HepG2 (cell line): ENCODE data around the gene ATP6V0E2. TPM values are rescaled to one million over a fixed set of nuclear protein-coding genes. Genes with fewer than 3 reads are reported as not detected.
A peak's percentile ranks its signal among the peaks of the same experiment; 100 is the strongest.

ENCODE experiments used
- ATAC-seq: fragments of 200-7000 bp; cut with Tn5 transposase; 3 replicates; pipeline ENCODE4 v1.9.1; 2020; ENCODE audit warnings: mild to moderate bottlenecking, moderate library complexity
- BruUV-seq: library from RNA; stranded (reverse); fragments of 400-500 nt; replicated peaks from 2 replicates; lab custom pipeline; 2021; lab: Mats Ljungman, UMichigan
- CTCF ChIA-PET: fragments of 300-600 bp; formaldehyde crosslinking; extraction: SDS; loops from one replicate; lab custom pipeline; 2021; ENCODE audit warnings: low total read pairs, inconsistent platforms, low intra/inter-chr PET ratio; lab: Yijun Ruan, JAX
- POLR2A ChIA-PET: fragments of 350-600 bp; sonication (Branson Sonifier 250); formaldehyde crosslinking; loops from one replicate; lab custom pipeline; 2020; ENCODE audit warnings: antibody characterized with exemption, inconsistent platforms; lab: Yijun Ruan, JAX
- DNase-seq: peaks from one replicate; pipeline ENCODE4 v3.0.0-alpha.2; 2015; ENCODE audit warnings: low spot score
- FAIRE-seq: peaks from 3 replicates; lab custom pipeline; 2011; peaks lifted over from hg19 to GRCh38; lab: Jason Lieb, UNC
- H2AFZ ChIP-seq: one replicate; pipeline ENCODE4 v1.6.1; 2011; ENCODE audit warnings: low read length, inconsistent platforms
- H3K27ac ChIP-seq: fragments of 300-600 bp; 3 replicates; pipeline ENCODE4 v1.8.0; 2011; ENCODE audit warnings: mixed run types, mild to moderate bottlenecking, mixed read lengths, low read length, inconsistent platforms; ENCODE audit not compliant: insufficient read depth; ENCODE audit errors: extremely low read length
- H3K27me3 ChIP-seq, 2 experiments: fragments of 200-600 bp in 1 of 2; 2 replicates in 1 of 2; 3 replicates in 1 of 2; pipeline versions ENCODE4 v1.6.0 to v1.8.0; 2011; ENCODE audit warnings: low read length in 2 of 2, mild to moderate bottlenecking in 2 of 2, moderate library complexity in 2 of 2, inconsistent platforms in 1 of 2; ENCODE audit not compliant: insufficient read depth in 2 of 2, control insufficient read depth in 1 of 2
- H3K36me3 ChIP-seq, 2 experiments: fragments of 200-600 bp in 1 of 2; replicated peaks in 1 of 2; 2 replicates in 1 of 2; 3 replicates in 1 of 2; pipeline versions ENCODE4 v1.5.1 to v1.8.0; 2011; ENCODE audit warnings: low read length in 2 of 2, inconsistent platforms in 1 of 2; ENCODE audit not compliant: insufficient read depth in 2 of 2, control insufficient read depth in 1 of 2
- H3K4me1 ChIP-seq: 2 replicates; pipeline ENCODE4 v1.5.1; 2012; ENCODE audit warnings: low read length, inconsistent platforms; ENCODE audit not compliant: insufficient read depth
- H3K4me2 ChIP-seq: 2 replicates; pipeline ENCODE4 v1.6.0; 2011; ENCODE audit warnings: low read depth, low read length, inconsistent platforms
- H3K4me3 ChIP-seq, 3 experiments: fragments of 200-600 bp in 1 of 3; sonication (generic), shearing (Covaris generic) in 1 of 3; replicated peaks in 1 of 3; 2 replicates each; pipeline ENCODE4 v1.5.1; 2011 to 2016; ENCODE audit warnings: low read length in 3 of 3, inconsistent platforms in 2 of 3, low read depth in 2 of 3, mild to moderate bottlenecking in 2 of 3, control low read depth in 1 of 3, mixed read lengths in 1 of 3; ENCODE audit not compliant: insufficient read depth in 1 of 3
- H3K79me2 ChIP-seq: one replicate; pipeline ENCODE4 v1.6.1; 2011; ENCODE audit warnings: low read length, inconsistent platforms; ENCODE audit not compliant: insufficient read depth
- H3K9ac ChIP-seq: 2 replicates; pipeline ENCODE4 v1.6.0; 2011; ENCODE audit warnings: mild to moderate bottlenecking, low read depth, low read length, inconsistent platforms; ENCODE audit not compliant: insufficient read depth
- H3K9me3 ChIP-seq: 2 replicates; pipeline ENCODE4 v1.5.1; 2012; ENCODE audit warnings: mild to moderate bottlenecking, low read length
- H4K20me1 ChIP-seq: 2 replicates; pipeline ENCODE4 v1.6.0; 2011; ENCODE audit warnings: inconsistent platforms, mild to moderate bottlenecking, low read length, moderate library complexity; ENCODE audit not compliant: insufficient read depth
- ATF1 ChIP-seq: IDR thresholded peaks from 2 replicates; pipeline ENCODE4 v1.6.1; 2016; ENCODE audit warnings: mild to moderate bottlenecking, control low read depth
- CREB1 ChIP-seq, 2 experiments: fragments of 450-650 bp in 1 of 2; IDR thresholded peaks; 2 replicates each; pipeline ENCODE4 v1.6.1; 2016 to 2017; ENCODE audit warnings: control low read depth in 1 of 2, mild to moderate bottlenecking in 1 of 2, missing compliant biosample characterization in 1 of 2, missing genetic modification characterization in 1 of 2
- FOXP1 ChIP-seq, 2 experiments: fragments of 450-650 bp in 1 of 2; IDR thresholded peaks; 2 replicates each; pipeline ENCODE4 v1.6.1; 2017 to 2018; ENCODE audit warnings: antibody characterized with exemption in 1 of 2
- ZNF367 ChIP-seq: sonication (generic); formaldehyde crosslinking; IDR thresholded peaks from 2 replicates; pipeline ENCODE4 v1.4.0; 2020; ENCODE audit warnings: missing genetic modification reagents, borderline replicate concordance
- ZNF660 ChIP-seq: sonication (generic); formaldehyde crosslinking; IDR thresholded peaks from 2 replicates; pipeline ENCODE4 v1.5.1; 2020; ENCODE audit warnings: mild to moderate bottlenecking, low read depth, missing genetic modification reagents, borderline replicate concordance
- ZSCAN25 ChIP-seq: sonication (generic); formaldehyde crosslinking; IDR thresholded peaks from 2 replicates; pipeline ENCODE4 v1.8.0; 2022; ENCODE audit warnings: mild to moderate bottlenecking, missing genetic modification reagents
- WGBS: methylation state at CpG from one replicate; pipeline ENCODE4 v1.1.6; 2017; ENCODE audit warnings: low lambda C conversion rate; 5-methylcytosine and 5-hydroxymethylcytosine counted together
- in situ Hi-C: cut with HindIII; loops from 2 replicates; pipeline ENCODE4 v1.10.0; 2017; ENCODE audit warnings: low pct_unique_long_range_greater_than_20kb; ENCODE audit not compliant: extremely low pct_ligation_motif_present
- intact Hi-C: fragments of 100-400 bp; cut with micrococcal nuclease; formaldehyde crosslinking; loops from one replicate; pipeline ENCODE4 v1.10.0; 2022; ENCODE audit not compliant: unreplicated experiment
- polyA plus RNA-seq, 8 experiments: library from polyadenylated mRNA; depleted of rRNA in 3 of 8; stranded (reverse) in 7 of 8; unstranded in 1 of 8; fragments of >200 nt; fragmentation: Illumina TruSeq in 4 of 8; extraction: Trizol in 4 of 8; gene quantifications; 2 replicates each; pipeline versions ENCODE4 v1.2.1 to v1.2.3, GENCODE V29; 2011 to 2016; ENCODE audit warnings: low read depth in 4 of 8, missing spikeins in 1 of 8, mixed read lengths in 1 of 8; ENCODE audit not compliant: insufficient read depth in 1 of 8
- total RNA-seq, 5 experiments: library from RNA; depleted of rRNA; stranded (reverse); fragments of >200 nt; fragmentation: Illumina TruSeq; extraction: Trizol; gene quantifications; 2 replicates each; pipeline ENCODE4 v1.2.3, GENCODE V29; 2016; ENCODE audit warnings: low read depth in 1 of 5
- TF ChIP-seq, protein P1 (sequence below): sonication (generic); formaldehyde crosslinking; IDR thresholded peaks from 2 replicates; pipeline ENCODE4 v1.4.0; 2020; ENCODE audit warnings: mild to moderate bottlenecking, missing genetic modification reagents
- TF ChIP-seq, protein P2 (sequence below): IDR thresholded peaks from 2 replicates; pipeline ENCODE4 v1.6.1; 2016; ENCODE audit warnings: missing compliant biosample characterization, missing genetic modification reagents, borderline replicate concordance
- TF ChIP-seq, protein P3 (sequence below): IDR thresholded peaks from 2 replicates; pipeline ENCODE4 v1.6.1; 2016; ENCODE audit warnings: low read depth, missing genetic modification reagents, missing compliant biosample characterization

The ATP6V0E2 gene
- total and polyA plus RNA-seq, 2 of the 13 experiments (the other 11 are each of a cell fraction or from before 2014, with no cell fraction given): 36.8 to 203 TPM

DNA sequence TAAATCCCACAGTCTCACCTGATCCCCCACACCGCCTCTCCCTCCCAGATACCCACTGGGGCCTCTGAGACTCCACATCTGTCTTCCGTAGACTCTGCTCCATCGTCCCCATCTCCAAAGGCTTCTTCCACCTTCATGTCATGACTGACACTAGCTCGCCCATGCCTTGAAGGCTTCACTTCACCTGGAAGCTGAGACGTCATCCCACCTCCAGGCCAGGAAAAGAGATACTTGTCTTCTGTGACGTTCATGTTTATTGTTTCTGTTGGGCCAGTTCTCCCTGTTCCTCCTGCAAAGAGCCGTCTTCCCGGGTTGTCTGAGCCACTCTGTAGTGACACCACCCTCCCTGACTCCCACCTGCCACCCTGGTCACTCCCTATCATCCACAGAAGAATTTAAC lies 39.2 kb upstream of the ATP6V0E2 start:
- BruUV-seq: no TSS peak
- intact Hi-C loops: no loop called here
- Histone ChIP-seq H3K4me3 (no peak overlapping the region), H3K79me2 (peaks cover 2% of the 10 kb centered on the region), H3K9me3 (no peaks in the 10 kb centered on the region), H4K20me1 (no peaks in the 10 kb centered on the region), H3K9ac (no peak overlapping the region), H3K36me3 (no peaks in the 10 kb centered on the region), H3K4me1 (peaks cover 12% of the 10 kb centered on the region), H3K4me2 (no peak overlapping the region), H3K27ac (no peak overlapping the region), H3K27me3 (no peaks in the 10 kb centered on the region), H2AFZ (no peak overlapping the region)
- in situ Hi-C loops: no loop called here
- TF ChIP-seq CREB1 (IDR thresholded peaks at IDR 0.05) (peak; percentile 45; the same call in 1 of the 2 replicates), CREB1 (CRISPR knock-in tag; IDR thresholded peaks at IDR 0.05) (no peak), ATF1 (CRISPR knock-in tag) (no peak), ZNF367 (CRISPR knock-in tag) (no peak), FOXP1 (IDR thresholded peaks at IDR 0.05) (no peak), FOXP1 (CRISPR knock-in tag; IDR thresholded peaks at IDR 0.05) (no peak), ZSCAN25 (CRISPR knock-in tag) (no peak)
- TF ChIP-seq, protein P1, sequence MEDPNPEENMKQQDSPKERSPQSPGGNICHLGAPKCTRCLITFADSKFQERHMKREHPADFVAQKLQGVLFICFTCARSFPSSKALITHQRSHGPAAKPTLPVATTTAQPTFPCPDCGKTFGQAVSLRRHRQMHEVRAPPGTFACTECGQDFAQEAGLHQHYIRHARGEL (CRISPR knock-in tag): no peak
- TF ChIP-seq, protein P2, sequence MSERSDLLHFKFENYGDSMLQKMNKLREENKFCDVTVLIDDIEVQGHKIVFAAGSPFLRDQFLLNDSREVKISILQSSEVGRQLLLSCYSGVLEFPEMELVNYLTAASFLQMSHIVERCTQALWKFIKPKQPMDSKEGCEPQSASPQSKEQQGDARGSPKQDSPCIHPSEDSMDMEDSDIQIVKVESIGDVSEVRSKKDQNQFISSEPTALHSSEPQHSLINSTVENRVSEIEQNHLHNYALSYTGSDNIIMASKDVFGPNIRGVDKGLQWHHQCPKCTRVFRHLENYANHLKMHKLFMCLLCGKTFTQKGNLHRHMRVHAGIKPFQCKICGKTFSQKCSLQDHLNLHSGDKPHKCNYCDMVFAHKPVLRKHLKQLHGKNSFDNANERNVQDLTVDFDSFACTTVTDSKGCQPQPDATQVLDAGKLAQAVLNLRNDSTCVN (CRISPR knock-in tag): no peak
- ATAC-seq (no peak), FAIRE-seq (no peak), DNase-seq (no peak)
- CTCF ChIA-PET: no interaction called here
- 29% methylated on average over 8 of the region's 8 CpGs for WGBS
- POLR2A ChIA-PET: no interaction called here

DNA sequence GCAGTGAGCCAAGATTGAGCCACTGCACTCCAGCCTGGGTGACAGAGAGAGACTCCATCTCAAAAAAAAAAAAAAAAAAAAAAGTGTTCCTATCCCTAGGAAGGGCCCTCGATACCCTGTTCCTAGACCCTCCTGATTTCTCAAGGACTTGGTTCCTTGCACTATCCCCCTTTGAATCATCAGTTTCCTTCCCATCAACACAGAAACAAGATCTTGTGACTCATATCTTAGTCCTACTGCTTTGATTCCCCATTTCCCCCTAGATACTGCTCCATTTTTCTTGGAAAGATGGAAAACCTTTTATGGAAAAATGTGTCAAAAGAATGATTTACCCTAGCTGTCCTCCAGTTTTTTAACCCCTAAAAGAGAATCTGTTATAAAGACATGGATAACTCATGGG lies 37.3 kb upstream of the ATP6V0E2 start:
- H4K20me1 ChIP-seq: no peaks in the 10 kb centered on the region
- no peak overlapping the region for H3K27ac ChIP-seq
- intact Hi-C loops: no loop called here
- no peak overlapping the region for H2AFZ ChIP-seq
- POLR2A ChIA-PET: no interaction called here
- 7% methylated on average over 1 of the region's 1 CpG for WGBS
- H3K4me2 ChIP-seq: no peak overlapping the region
- peaks cover 2% of the 10 kb centered on the region for H3K79me2 ChIP-seq
- no peak overlapping the region for H3K4me3 ChIP-seq
- FAIRE-seq (no peak), DNase-seq (no peak), ATAC-seq (no peak)
- H3K9ac ChIP-seq: no peak overlapping the region
- no peaks in the 10 kb centered on the region for H3K36me3 ChIP-seq
- CTCF ChIA-PET: no interaction called here
- in situ Hi-C loops: no loop called here
- H3K4me1 ChIP-seq: peaks cover 15% of the 10 kb centered on the region
- BruUV-seq: no TSS peak
- no peaks in the 10 kb centered on the region for H3K27me3 ChIP-seq
- H3K9me3 ChIP-seq: no peaks in the 10 kb centered on the region
- TF ChIP-seq ZNF660 (no peak), CREB1 (IDR thresholded peaks at IDR 0.05) (no peak), CREB1 (CRISPR knock-in tag; IDR thresholded peaks at IDR 0.05) (no peak)
- TF ChIP-seq, protein P3, sequence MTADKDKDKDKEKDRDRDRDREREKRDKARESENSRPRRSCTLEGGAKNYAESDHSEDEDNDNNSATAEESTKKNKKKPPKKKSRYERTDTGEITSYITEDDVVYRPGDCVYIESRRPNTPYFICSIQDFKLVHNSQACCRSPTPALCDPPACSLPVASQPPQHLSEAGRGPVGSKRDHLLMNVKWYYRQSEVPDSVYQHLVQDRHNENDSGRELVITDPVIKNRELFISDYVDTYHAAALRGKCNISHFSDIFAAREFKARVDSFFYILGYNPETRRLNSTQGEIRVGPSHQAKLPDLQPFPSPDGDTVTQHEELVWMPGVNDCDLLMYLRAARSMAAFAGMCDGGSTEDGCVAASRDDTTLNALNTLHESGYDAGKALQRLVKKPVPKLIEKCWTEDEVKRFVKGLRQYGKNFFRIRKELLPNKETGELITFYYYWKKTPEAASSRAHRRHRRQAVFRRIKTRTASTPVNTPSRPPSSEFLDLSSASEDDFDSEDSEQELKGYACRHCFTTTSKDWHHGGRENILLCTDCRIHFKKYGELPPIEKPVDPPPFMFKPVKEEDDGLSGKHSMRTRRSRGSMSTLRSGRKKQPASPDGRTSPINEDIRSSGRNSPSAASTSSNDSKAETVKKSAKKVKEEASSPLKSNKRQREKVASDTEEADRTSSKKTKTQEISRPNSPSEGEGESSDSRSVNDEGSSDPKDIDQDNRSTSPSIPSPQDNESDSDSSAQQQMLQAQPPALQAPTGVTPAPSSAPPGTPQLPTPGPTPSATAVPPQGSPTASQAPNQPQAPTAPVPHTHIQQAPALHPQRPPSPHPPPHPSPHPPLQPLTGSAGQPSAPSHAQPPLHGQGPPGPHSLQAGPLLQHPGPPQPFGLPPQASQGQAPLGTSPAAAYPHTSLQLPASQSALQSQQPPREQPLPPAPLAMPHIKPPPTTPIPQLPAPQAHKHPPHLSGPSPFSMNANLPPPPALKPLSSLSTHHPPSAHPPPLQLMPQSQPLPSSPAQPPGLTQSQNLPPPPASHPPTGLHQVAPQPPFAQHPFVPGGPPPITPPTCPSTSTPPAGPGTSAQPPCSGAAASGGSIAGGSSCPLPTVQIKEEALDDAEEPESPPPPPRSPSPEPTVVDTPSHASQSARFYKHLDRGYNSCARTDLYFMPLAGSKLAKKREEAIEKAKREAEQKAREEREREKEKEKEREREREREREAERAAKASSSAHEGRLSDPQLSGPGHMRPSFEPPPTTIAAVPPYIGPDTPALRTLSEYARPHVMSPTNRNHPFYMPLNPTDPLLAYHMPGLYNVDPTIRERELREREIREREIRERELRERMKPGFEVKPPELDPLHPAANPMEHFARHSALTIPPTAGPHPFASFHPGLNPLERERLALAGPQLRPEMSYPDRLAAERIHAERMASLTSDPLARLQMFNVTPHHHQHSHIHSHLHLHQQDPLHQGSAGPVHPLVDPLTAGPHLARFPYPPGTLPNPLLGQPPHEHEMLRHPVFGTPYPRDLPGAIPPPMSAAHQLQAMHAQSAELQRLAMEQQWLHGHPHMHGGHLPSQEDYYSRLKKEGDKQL: no peak
